HT1080 (cell line): ENCODE results near the gene SYT12. TPM values are rescaled to one million over a fixed set of nuclear protein-coding genes. Genes with fewer than 3 reads are reported as not detected.

ENCODE experiments used
- DNase-seq: peaks from one replicate; pipeline ENCODE4 v3.0.0-alpha.2; 2015; ENCODE audit warnings: low read depth
- total RNA-seq: library from RNA; depleted of rRNA; stranded (reverse); fragments of >200 nt; shearing (Covaris generic); gene quantifications from 2 replicates; pipeline ENCODE4 v1.2.3, GENCODE V29; 2014; rRNA removed

The SYT12 gene
- total RNA-seq, 1 experiment from 2014 or later, result 0.03 TPM

- no peak for DNase-seq
Measured at GRCh38 chr11:67098799-67099429, 76.0 kb downstream of the SYT12 start.

GRCh38 chr11:67099831-67100324 lies 76.9 kb downstream of the SYT12 start:
- no peak for DNase-seq

Other genes with a start within 250 kb of the SYT12 start
- 36.3 and 41.9 TPM in 2 replicates for gene RCE1, start 179.7 kb upstream of the SYT12 start, total RNA-seq
- gene LRFN4, start 166.1 kb upstream of the SYT12 start, total RNA-seq, result 67.7 and 77.1 TPM in 2 replicates
- 9.8 and 14.9 TPM in 2 replicates for gene PC, start 64.8 kb upstream of the SYT12 start, total RNA-seq
- gene C11orf86, start 47.8 kb upstream of the SYT12 start, total RNA-seq, result not detected in 2 replicates
- not detected in 2 replicates for gene RHOD, start 33.7 kb downstream of the SYT12 start, total RNA-seq
- gene KDM2A, start 96.1 kb downstream of the SYT12 start, total RNA-seq, result 18.9 and 25.6 TPM in 2 replicates
- gene GRK2, start 243.3 kb downstream of the SYT12 start, total RNA-seq, result 42.6 and 51.5 TPM in 2 replicates